Activated CD4-positive, alpha-beta T cell treated with anti-CD3 and anti-CD28 coated beads, Interleukin-2, amount 50 U/mL, for 1 hour (primary cell): ENCODE data around the gene PKP3.
A peak's percentile ranks its signal among the peaks of the same experiment; 100 is the strongest.
"Not testable (repeated sequence)": the region's sequence is repeated elsewhere in the genome, so short reads cannot be mapped to it uniquely, and the experiment has no call there.

Source experiments
- DNase-seq: peaks from one replicate; pipeline ENCODE4 v3.0.0-alpha.2; 2020

PKP3 gene

DNA sequence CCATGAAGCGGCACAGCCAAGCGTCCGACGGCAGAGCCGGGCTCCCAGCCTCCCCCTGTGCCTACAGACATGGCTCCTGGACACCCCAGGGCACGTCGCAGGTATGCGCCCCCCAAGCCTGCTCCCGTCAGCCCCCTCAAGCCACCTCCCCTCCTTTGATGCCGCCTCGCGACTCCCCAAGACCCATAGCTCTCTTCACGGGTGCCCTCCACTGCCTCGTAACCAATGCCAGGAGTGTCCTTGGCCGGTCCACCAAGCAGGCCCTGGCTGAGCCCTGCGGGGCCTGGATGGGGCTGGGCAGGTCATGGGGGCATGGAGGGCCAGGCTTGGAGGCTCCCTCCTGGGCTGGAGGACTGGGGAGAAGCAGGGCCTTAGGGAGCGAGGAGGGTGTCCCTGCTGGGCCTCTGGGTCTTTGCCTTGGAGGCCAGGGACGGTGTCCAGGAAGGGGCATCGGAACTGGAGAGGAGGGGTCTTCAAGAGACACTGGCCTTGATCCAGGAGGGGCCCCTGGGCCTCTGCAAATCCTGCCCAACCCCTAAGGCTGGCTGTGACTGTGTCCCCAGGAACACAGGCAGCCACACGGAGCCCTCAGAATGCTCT lies 38.6 kb downstream of the PKP3 start:
- DNase-seq, result no peak

GRCh38 chr11:433111-433510 lies 39.1 kb downstream of the PKP3 start:
- DNase-seq, result no peak

DNA sequence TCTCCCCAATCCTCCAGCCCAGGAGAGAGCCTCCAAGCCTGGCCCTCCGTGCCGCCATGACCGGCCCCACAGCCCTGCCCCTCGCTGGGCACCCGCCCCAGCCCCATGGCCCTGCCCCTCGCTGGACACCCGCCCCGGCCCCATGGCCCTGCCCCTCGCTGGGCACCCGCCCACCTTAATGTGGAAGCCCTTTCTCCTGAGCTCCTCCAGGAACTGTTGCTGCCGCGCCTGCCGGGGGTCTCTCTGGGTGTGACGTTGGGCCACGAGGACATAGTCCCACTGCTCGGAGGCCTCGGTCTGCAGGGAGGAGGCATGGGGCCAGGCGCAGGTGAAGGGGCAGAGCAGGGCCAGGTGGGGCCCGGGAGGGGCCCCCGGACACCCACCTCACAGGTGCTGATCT lies 39.6 kb downstream of the PKP3 start:
- no peak for DNase-seq

GRCh38 chr11:434496-434895 lies 40.5 kb downstream of the PKP3 start:
- DNase-seq, result no peak

GRCh38 chr11:434999-435740 lies 41.2 kb downstream of the PKP3 start:
- DNase-seq, result not testable (repeated sequence)

DNA sequence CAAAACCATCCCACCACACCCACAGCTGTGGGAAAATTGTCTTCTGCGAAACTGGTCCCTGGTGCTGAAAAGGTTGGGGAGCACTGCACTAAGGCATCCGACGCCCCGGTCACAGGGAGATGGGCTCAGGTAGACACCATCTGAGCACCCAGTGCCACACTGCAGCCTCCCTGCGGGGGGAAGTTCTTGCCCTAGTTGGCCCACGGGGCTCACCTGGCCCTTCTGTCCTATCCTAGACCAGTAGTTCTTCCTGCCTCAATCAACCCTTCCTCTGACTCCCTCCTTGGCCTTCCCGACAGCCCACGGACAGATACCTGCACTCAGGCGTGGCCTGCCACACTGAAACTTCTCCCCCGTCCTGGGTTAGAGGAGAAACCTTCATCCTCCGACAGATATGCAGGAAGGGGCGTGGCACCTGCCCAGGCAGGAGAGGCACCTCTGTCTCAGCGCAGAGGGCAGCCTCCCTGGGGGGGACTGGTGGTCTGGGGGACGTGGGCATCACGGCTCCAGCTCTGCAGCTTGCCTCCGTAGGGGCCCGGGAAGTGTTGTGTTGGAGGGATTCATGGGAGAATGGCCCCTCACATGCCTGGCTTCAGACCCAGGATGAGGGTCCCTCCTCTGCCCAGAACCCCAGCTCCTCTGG lies 43.3 kb downstream of the PKP3 start:
- no peak for DNase-seq

- DNase-seq, result no peak
Observed at GRCh38 chr11:438101-438844, 44.3 kb downstream of the PKP3 start.

- DNase-seq, result no peak
Observed at GRCh38 chr11:439315-440064, 45.5 kb downstream of the PKP3 start.

DNA sequence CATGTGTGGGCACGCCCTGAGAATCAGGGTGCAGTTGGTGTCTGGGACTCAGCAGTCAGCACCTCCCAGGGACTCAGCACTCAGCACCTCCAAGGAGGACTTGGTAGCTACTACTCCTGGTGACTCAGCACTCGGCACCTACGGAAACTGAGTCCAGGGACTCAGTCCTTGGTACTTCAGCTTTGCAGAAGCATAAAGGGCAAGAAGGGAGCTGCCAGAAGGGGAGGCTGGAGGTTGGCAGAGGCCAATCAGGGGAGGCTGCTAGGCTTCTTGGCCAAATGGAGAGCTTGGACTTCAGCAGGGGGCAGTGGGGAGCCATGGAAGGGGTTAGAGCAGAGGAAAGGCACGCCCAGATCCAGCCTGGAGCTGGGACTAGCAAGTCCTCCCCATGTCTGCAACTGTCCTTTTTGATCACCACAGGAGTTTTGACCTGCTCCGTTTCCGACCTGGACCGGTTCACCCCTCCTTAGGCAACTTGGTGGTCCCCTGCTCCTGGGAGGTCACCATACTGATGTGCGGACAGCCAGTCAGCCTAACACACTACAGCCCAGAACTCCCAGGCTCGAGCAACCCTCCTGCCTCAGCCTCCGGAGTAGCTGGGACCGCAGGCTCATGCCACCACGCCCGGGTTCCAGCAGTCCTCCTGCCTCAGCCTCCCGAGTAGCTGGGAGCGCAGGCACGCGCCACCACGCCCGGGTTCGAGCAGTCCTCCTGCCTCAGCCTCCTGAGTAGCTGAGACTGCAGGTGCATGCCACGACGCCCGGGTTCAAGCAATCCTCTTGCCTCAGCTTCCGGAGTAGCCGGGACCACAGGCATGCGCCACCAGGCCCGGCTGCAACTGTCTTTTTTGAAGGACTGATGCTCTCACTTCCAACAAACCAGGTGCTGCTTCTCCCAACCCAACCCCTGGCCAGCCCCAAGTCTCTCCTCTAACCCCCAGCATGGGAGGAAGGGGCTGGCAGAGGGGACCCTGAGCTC lies 46.3 kb downstream of the PKP3 start:
- DNase-seq, result no peak

GRCh38 chr11:441043-441417 lies 47.0 kb downstream of the PKP3 start:
- DNase-seq, result no peak

- DNase-seq, result peak; percentile 53
Observed at GRCh38 chr11:441418-442274, 47.6 kb downstream of the PKP3 start, which contains the start of gene ANO9. ANO9 (minus strand) TSS chr11:442011; CDS start chr11:441926, 85 bp downstream.

GRCh38 chr11:442611-443081 lies 48.6 kb downstream of the PKP3 start:
- no peak for DNase-seq

- no peak for DNase-seq
Observed at GRCh38 chr11:443542-444199, 49.7 kb downstream of the PKP3 start.

DNA sequence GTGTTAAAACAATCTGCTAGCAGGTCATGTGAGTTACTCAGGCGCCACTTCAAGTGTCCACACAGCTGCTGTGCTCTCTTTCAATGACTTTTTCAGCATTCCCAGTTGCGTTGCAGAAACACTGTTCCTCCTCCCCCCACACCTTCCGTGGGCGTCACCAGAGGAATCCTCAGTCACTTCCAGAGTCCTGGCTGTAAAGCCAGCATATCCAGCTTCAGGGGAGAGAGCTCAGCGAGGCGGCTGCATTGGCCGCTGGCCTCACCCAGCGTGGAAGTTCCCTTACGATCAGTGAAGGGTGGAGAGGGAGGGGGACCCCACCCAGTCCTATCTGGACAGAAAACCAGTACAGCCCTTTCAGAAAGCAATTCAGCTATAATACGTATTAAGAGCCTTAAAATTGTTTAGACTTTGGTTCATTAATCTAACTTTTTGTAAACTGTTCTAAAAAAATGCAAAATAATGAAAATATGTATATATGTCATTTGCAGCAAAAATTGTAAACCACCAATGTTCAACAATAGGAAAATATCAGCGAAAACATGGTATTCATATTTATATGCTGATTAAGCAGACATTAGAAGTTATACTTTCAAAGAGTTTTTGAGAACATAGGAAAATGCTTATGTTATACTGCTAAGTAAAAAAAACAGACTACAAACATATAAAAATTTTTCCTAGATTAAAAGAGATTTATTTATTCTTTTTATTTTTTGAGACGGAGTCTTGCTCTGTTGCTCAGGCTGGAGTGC lies 50.6 kb downstream of the PKP3 start:
- DNase-seq, result no peak

DNA sequence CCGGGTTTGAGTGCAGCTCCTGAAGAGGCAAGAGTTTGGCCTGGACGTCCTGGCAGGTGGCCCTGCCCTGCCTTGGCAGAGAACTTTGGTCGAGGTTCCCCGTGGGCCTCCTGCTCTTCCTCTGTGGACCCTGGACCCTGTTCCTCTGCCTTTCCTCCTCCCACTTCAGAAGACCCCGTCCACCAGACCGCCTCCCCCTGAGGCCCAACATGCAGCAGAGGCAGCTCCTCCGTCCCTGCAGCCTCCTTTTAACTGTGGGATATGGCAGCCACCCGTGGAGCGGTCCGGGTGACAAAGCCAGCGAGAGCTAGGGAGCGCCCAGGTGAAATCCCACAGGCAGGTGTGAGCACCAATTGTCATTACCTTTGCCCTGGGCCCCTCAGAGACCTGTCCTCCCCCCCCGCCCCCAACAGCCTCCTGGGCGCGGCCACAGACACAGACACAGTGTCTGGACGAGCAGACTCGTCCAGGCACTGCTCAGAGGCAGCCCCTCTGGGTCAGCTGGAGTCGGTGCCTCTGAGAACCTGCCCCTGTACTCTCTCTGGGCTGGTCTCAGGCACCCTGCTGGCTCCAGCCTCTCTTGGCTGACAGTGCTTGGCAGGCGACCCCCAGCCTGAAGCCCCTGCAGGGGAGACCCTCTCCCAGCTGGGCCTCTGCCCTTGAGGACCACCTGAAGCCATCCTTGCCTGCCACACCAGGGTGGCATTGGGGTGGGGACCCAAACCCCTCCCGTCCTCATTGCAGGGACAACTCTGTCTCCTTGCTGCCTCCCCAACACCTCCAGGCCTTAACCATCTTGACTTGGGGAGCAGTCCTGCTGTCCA lies 52.0 kb downstream of the PKP3 start:
- no peak for DNase-seq

DNA sequence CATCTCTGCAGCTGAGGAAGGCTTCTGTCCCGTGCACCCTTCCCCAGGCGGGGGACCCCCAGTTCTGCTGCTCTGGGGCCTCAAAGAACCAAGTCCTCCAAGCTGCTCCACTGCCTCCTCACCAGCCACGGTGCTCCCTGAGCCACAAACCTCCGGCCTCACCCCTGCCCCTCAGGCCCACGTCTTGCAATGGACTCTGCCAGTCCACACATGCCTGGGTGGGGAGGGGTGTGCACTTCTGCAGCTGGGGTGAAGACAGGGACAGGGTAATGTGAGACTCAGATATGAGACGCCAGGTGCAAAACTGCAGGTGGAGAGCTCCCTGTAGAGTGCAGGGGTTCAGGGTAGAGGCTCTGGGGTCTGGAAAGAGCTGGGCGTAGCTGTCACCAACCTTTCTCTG lies 52.9 kb downstream of the PKP3 start:
- DNase-seq, result no peak

- DNase-seq, result peak; percentile 96
Observed at GRCh38 chr11:447923-448731, 54.1 kb downstream of the PKP3 start.
